HepG2 (cell line): ENCODE data around the gene GTF3A. TPM values are rescaled to one million over a fixed set of nuclear protein-coding genes. Genes with fewer than 3 reads are reported as not detected.

Source experiments
- AHR ChIP-seq: IDR thresholded peaks from 2 replicates; pipeline ENCODE4 v1.6.1; 2018; ENCODE audit warnings: missing genetic modification reagents, missing compliant biosample characterization
- ARHGAP35 ChIP-seq: sonication (generic); formaldehyde crosslinking; IDR thresholded peaks from 2 replicates; pipeline ENCODE4 v1.9.0; 2022; ENCODE audit warnings: mild to moderate bottlenecking, inconsistent platforms, moderate library complexity, missing genetic modification reagents, borderline replicate concordance
- BCL3 ChIP-seq: sonication (generic); formaldehyde crosslinking; IDR thresholded peaks from 2 replicates; pipeline ENCODE4 v1.5.1; 2020; ENCODE audit warnings: mild to moderate bottlenecking, missing genetic modification reagents, moderate library complexity
- FOSL1 ChIP-seq: sonication (generic); formaldehyde crosslinking; IDR thresholded peaks from 2 replicates; pipeline ENCODE4 v1.9.0; 2021; ENCODE audit warnings: missing genetic modification reagents, borderline replicate concordance
- IKZF5 ChIP-seq: IDR thresholded peaks from 2 replicates; pipeline ENCODE4 v1.6.1; 2018; ENCODE audit warnings: missing genetic modification reagents, mild to moderate bottlenecking, missing compliant biosample characterization
- JUN ChIP-seq: sonication (generic); formaldehyde crosslinking; IDR thresholded peaks from 2 replicates; pipeline ENCODE4 v1.4.0; 2020; ENCODE audit warnings: mild to moderate bottlenecking, missing genetic modification reagents
- MLXIP ChIP-seq: sonication (generic); formaldehyde crosslinking; IDR thresholded peaks from 2 replicates; pipeline ENCODE4 v1.9.0; 2021; ENCODE audit warnings: missing genetic modification reagents, borderline replicate concordance
- NFIC ChIP-seq: IDR thresholded peaks from 2 replicates; pipeline ENCODE4 v1.6.1; 2012; ENCODE audit warnings: mild to moderate bottlenecking, low read length, inconsistent platforms
- NONO ChIP-seq, 2 experiments: fragments of 450-650 bp in 1 of 2; sonication (generic) in 1 of 2; formaldehyde crosslinking in 1 of 2; IDR thresholded peaks in 1 of 2; conservative IDR thresholded peaks in 1 of 2; 2 replicates each; pipeline versions ENCODE4 v1.6.1 to v1.8.0; 2017 to 2022; ENCODE audit warnings: mild to moderate bottlenecking in 1 of 2, missing genetic modification reagents in 1 of 2, moderate library complexity in 1 of 2
- PAX8 ChIP-seq: sonication (generic); formaldehyde crosslinking; IDR thresholded peaks from 2 replicates; pipeline ENCODE4 v1.8.0; 2022; ENCODE audit warnings: mild to moderate bottlenecking, missing genetic modification reagents, borderline replicate concordance
- RBFOX2 ChIP-seq: fragments of 200-400 bp; formaldehyde crosslinking; IDR thresholded peaks from 2 replicates; pipeline ENCODE4 v1.6.1; 2017; ENCODE audit warnings: low read depth, mild to moderate bottlenecking, low read length
- RBM39 ChIP-seq: fragments of 200-400 bp; formaldehyde crosslinking; IDR thresholded peaks from one replicate; pipeline ENCODE4 v1.6.1; 2018; ENCODE audit warnings: antibody characterized with exemption, mild to moderate bottlenecking, low read depth, low read length; ENCODE audit not compliant: poor library complexity, severe bottlenecking
- ZNF124 ChIP-seq: sonication (generic); formaldehyde crosslinking; IDR thresholded peaks from 2 replicates; pipeline ENCODE4 v1.4.0; 2020; ENCODE audit warnings: missing genetic modification reagents
- ZNF138 ChIP-seq: sonication (generic); formaldehyde crosslinking; IDR thresholded peaks from 2 replicates; pipeline ENCODE4 v1.5.0; 2020; ENCODE audit warnings: mild to moderate bottlenecking, low read depth, missing genetic modification reagents
- ZNF276 ChIP-seq: sonication (generic); formaldehyde crosslinking; IDR thresholded peaks from 2 replicates; pipeline ENCODE4 v1.4.0; 2020; ENCODE audit warnings: mild to moderate bottlenecking, low read depth, missing genetic modification reagents
- ZNF549 ChIP-seq: sonication (generic); formaldehyde crosslinking; IDR thresholded peaks from 2 replicates; pipeline ENCODE4 v1.5.0; 2020; ENCODE audit warnings: missing genetic modification reagents
- ZNF550 ChIP-seq: sonication (generic); formaldehyde crosslinking; IDR thresholded peaks from 2 replicates; pipeline ENCODE4 v1.4.0; 2020; ENCODE audit warnings: mild to moderate bottlenecking, missing genetic modification reagents, borderline replicate concordance
- ZNF746 ChIP-seq: sonication (generic); formaldehyde crosslinking; IDR thresholded peaks from 2 replicates; pipeline ENCODE4 v1.8.0; 2022; ENCODE audit warnings: mild to moderate bottlenecking, missing genetic modification reagents
- ZSCAN31 ChIP-seq: sonication (generic); formaldehyde crosslinking; IDR thresholded peaks from 2 replicates; pipeline ENCODE4 v1.5.0; 2020; ENCODE audit warnings: low read depth, mild to moderate bottlenecking, missing genetic modification reagents
- polyA plus RNA-seq, 8 experiments: library from polyadenylated mRNA; depleted of rRNA in 3 of 8; stranded (reverse) in 7 of 8; unstranded in 1 of 8; fragments of >200 nt; fragmentation: Illumina TruSeq in 4 of 8; extraction: Trizol in 4 of 8; gene quantifications; 2 replicates each; pipeline versions ENCODE4 v1.2.1 to v1.2.3, GENCODE V29; 2011 to 2016; ENCODE audit warnings: low read depth in 4 of 8, missing spikeins in 1 of 8, mixed read lengths in 1 of 8; ENCODE audit not compliant: insufficient read depth in 1 of 8
- total RNA-seq, 5 experiments: library from RNA; depleted of rRNA; stranded (reverse); fragments of >200 nt; fragmentation: Illumina TruSeq; extraction: Trizol; gene quantifications; 2 replicates each; pipeline ENCODE4 v1.2.3, GENCODE V29; 2016; ENCODE audit warnings: low read depth in 1 of 5

Gene GTF3A
- total and polyA plus RNA-seq, 2 of the 13 experiments (the other 11 are each of a cell fraction or from before 2014, with no cell fraction given), result 42.1 to 176 TPM

- TF ChIP-seq ZNF276 (CRISPR knock-in tag), result peak; percentile 65; the same call in 1 of the 2 replicates
- no peak for TF ChIP-seq RBM39
- no peak for TF ChIP-seq NONO (IDR thresholded peaks at IDR 0.05)
- TF ChIP-seq NONO (CRISPR knock-in tag; conservative IDR thresholded peaks at IDR 0.05), result no peak
- peak; percentile 12; the same call in 1 of the 2 replicates for TF ChIP-seq IKZF5 (CRISPR knock-in tag)
- TF ChIP-seq RBFOX2, result peak; percentile 43; the same call in 1 of the 2 replicates
- TF ChIP-seq ARHGAP35 (CRISPR knock-in tag), result no peak
- TF ChIP-seq ZNF550 (CRISPR knock-in tag), result no peak
- no peak for TF ChIP-seq ZSCAN31 (CRISPR knock-in tag)
- peak; percentile 70; the same call in 1 of the 2 replicates for TF ChIP-seq JUN
- no peak for TF ChIP-seq FOSL1 (CRISPR knock-in tag)
- TF ChIP-seq PAX8 (CRISPR knock-in tag), result no peak
- no peak for TF ChIP-seq MLXIP (CRISPR knock-in tag)
- TF ChIP-seq NFIC, result peak; percentile 38; the same call in 1 of the 2 replicates
- no peak for TF ChIP-seq ZNF549 (CRISPR knock-in tag)
- peak; percentile 28; the same call in 1 of the 2 replicates for TF ChIP-seq ZNF124 (CRISPR knock-in tag)
- no peak for TF ChIP-seq AHR (CRISPR knock-in tag)
- peak; percentile 64; the same call in 1 of the 2 replicates for TF ChIP-seq ZNF746 (CRISPR knock-in tag)
- TF ChIP-seq BCL3 (CRISPR knock-in tag), result no peak
- TF ChIP-seq ZNF138, result no peak
These were observed 20.6 kb upstream of the GTF3A start (continued) for GRCh38 chr13:27403727-27404385.
